ENCODE results near the gene PPFIA2. TPM values are rescaled to one million over a fixed set of nuclear protein-coding genes. Genes with fewer than 3 reads are reported as not detected.

The PPFIA2 gene
- total RNA-seq, 4 donors from 2014 or later: 0.81 to 0.84 TPM; not detected in 2

DNA sequence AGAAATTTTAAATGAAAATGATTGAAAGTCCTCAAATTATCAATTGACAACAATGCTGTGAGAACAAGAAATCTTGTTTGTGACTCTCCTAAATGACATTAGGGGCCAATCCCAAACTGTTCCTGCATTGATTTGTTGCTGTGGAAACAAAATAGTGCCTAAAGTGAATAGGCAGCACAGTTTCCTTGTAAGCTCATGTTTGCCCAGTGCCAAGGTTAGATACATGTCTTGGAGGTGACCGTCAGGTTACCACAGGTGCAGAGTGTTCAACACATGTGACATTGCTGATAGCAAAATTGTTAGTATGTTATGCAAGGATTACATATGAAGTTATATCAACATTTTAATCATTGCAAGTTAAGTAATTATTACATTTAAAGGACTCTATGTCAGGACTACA lies 388.7 kb downstream of the PPFIA2 start:
- DNase-seq (ENCODE audit: low spot score in 2 of 2): no peak
- intact Hi-C loops (cut with DNase I; ENCODE audit: low total_unique reads): no loop called here
- WGBS, 2 donors: 74 to 88% methylated on average over 1 of the region's 1 CpG
- H3K4me3 ChIP-seq (ENCODE audit: low read depth, poor library complexity, severe bottlenecking): no peak overlapping the region
- TF ChIP-seq POLR2A (IDR thresholded peaks at IDR 0.05): no peak
- TF ChIP-seq, protein P1, sequence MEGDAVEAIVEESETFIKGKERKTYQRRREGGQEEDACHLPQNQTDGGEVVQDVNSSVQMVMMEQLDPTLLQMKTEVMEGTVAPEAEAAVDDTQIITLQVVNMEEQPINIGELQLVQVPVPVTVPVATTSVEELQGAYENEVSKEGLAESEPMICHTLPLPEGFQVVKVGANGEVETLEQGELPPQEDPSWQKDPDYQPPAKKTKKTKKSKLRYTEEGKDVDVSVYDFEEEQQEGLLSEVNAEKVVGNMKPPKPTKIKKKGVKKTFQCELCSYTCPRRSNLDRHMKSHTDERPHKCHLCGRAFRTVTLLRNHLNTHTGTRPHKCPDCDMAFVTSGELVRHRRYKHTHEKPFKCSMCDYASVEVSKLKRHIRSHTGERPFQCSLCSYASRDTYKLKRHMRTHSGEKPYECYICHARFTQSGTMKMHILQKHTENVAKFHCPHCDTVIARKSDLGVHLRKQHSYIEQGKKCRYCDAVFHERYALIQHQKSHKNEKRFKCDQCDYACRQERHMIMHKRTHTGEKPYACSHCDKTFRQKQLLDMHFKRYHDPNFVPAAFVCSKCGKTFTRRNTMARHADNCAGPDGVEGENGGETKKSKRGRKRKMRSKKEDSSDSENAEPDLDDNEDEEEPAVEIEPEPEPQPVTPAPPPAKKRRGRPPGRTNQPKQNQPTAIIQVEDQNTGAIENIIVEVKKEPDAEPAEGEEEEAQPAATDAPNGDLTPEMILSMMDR (IDR thresholded peaks at IDR 0.05): no peak

DNA sequence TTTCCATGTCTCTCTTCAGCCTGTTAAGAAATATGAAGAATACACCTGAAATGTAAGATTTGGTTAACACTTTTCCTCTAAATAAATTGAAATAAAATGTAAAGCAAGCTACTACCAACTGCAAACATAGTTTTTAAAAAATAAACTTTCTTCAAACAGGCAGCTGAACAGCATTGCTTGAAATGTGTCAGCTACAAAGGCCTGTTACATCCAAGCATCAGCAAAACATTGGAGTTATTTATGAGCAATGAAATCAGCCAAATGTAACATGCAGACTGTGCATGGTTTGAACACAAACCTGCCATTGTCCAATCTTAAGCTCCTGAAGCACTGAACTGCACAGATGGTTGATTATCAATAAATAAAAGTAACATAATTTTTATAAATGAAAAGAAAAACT lies 390.0 kb downstream of the PPFIA2 start:
- H3K4me3 ChIP-seq (ENCODE audit: low read depth, poor library complexity, severe bottlenecking): no peak overlapping the region
- intact Hi-C loops (cut with DNase I; ENCODE audit: low total_unique reads): no loop called here
- no peak for TF ChIP-seq POLR2A (IDR thresholded peaks at IDR 0.05)
- TF ChIP-seq, protein P1 (IDR thresholded peaks at IDR 0.05): no peak
- DNase-seq (ENCODE audit: low spot score in 2 of 2): no peak

DNA sequence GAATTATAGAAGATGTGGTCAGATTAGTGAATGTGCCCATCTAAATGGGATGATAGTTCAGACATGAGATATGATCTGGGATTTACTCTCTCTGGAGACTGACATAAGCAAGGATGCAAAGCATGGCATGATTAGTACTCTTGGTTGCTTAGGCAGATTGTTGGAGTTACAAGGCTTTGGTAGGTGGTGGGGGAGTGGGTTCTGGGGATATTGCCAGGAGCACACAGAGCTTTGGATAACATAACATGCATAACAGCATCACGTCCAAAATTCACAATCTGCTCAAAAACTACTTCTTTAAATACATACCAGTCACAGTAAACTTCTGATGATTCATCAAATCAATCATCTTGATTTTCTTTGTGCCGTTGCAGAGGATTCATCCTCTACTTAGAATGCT lies 393.9 kb downstream of the PPFIA2 start:
- intact Hi-C loops (cut with DNase I; ENCODE audit: low total_unique reads): no loop called here
- WGBS, 2 donors: 49 to 51% methylated on average over 2 of the region's 2 CpGs
- no peak for TF ChIP-seq POLR2A (IDR thresholded peaks at IDR 0.05)
- TF ChIP-seq, protein P1 (IDR thresholded peaks at IDR 0.05): no peak
- DNase-seq (ENCODE audit: low spot score in 2 of 2): no peak
- no peak overlapping the region for H3K4me3 ChIP-seq (ENCODE audit: low read depth, poor library complexity, severe bottlenecking)

DNA sequence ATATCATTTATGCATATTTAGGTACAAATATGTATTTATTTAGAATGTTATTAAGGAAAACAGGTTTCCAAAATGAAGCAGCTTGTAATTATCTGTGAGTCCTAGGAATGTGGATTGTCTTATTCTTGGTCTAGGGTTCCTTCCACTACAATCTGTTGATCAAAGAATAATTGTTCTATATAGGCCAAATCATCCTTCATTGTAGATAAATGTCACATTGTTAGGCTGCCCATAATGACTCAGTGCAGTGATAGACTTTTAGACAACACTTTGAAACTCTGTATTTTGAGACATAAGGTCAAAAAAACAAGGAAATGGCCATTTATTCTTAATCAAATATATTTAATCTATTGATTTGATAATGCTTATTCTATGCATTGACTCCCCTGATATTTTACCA lies 398.2 kb downstream of the PPFIA2 start:
- intact Hi-C loops (cut with DNase I; ENCODE audit: low total_unique reads): no loop called here
- DNase-seq (ENCODE audit: low spot score in 2 of 2): no peak
- no peak overlapping the region for H3K4me3 ChIP-seq (ENCODE audit: low read depth, poor library complexity, severe bottlenecking)
- TF ChIP-seq POLR2A (IDR thresholded peaks at IDR 0.05): no peak
- TF ChIP-seq, protein P1 (IDR thresholded peaks at IDR 0.05): no peak

DNA sequence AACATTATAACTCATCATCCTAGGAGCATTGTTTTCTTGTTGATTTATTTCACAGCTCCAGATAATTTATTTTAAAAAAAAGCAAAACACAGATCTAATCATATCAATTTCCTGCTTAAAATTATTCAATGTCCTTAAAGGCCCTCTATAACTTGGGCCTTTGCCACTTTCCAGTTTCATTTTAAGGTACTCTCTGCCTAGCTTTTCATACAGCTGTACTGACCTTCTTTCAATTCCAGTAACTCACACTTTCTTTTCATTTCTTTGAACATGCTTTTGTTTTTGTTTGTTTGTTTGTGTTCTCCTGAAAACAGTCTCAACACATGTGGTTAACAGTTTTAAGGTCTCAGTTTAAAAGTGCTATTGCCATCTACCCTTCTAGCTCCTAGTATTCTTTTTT lies 399.4 kb downstream of the PPFIA2 start:
- no peak overlapping the region for H3K4me3 ChIP-seq (ENCODE audit: low read depth, poor library complexity, severe bottlenecking)
- intact Hi-C loops (cut with DNase I; ENCODE audit: low total_unique reads): no loop called here
- TF ChIP-seq, protein P1 (IDR thresholded peaks at IDR 0.05): no peak
- TF ChIP-seq POLR2A (IDR thresholded peaks at IDR 0.05): no peak
- DNase-seq (ENCODE audit: low spot score in 2 of 2): no peak

DNA sequence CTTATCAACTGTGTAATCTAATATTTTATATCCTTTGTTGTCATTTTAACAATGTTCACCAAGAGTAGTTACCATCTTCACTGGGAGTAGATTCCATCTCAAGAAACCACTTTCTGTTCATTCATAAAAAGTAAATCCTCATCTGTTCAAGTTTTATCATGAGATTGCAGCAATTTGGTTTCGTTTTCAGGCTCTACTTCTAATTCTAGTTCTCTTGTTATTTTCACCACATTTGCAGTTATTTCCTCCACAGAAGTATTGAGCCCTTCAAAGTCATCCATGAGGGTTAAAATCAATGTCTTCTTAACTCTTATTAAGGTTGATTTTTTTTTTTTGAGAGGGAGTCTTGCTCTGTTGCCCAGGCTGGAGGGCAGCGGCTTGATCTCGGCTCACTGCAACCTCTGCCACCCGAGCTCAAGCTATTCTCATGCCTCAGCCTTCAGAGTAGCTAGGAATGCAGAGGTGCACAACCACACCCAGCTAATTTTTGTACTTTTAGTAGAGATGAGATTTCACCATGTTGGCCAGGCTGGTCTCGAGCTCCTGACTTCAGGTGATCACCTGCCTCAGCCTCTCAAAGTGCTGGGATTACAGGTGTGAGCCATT lies 404.7 kb downstream of the PPFIA2 start:
- no peak overlapping the region for H3K4me3 ChIP-seq (ENCODE audit: low read depth, poor library complexity, severe bottlenecking)
- no peak for TF ChIP-seq POLR2A (IDR thresholded peaks at IDR 0.05)
- intact Hi-C loops (cut with DNase I; ENCODE audit: low total_unique reads): no loop called here
- DNase-seq (ENCODE audit: low spot score in 2 of 2): no peak
- 72 to 84% methylated on average over 5 of the region's 5 CpGs for WGBS, 2 donors

Measured in lower leg skin (tissue), 4 donors.